Effector memory CD4-positive, alpha-beta T cell (primary cell): ENCODE data around the gene TBCD.

Source experiments
- DNase-seq, 3 donors: peaks; one replicate each; pipeline ENCODE4 v3.0.0-alpha.2; 2020
- H3K27ac ChIP-seq: 2 replicates; pipeline ENCODE4 v1.7.0; 2013; ENCODE audit warnings: mild to moderate bottlenecking, low read length, moderate library complexity; ENCODE audit not compliant: insufficient read depth, poor library complexity, severe bottlenecking
- H3K27me3 ChIP-seq: replicated peaks from 2 replicates; pipeline ENCODE4 v1.7.0; 2013; ENCODE audit warnings: mild to moderate bottlenecking, low read length; ENCODE audit not compliant: insufficient read depth, control insufficient read depth, poor library complexity, severe bottlenecking
- H3K36me3 ChIP-seq: 2 replicates; pipeline ENCODE4 v1.7.0; 2013; ENCODE audit warnings: mild to moderate bottlenecking, low read length, moderate library complexity; ENCODE audit not compliant: control insufficient read depth, insufficient read depth
- H3K4me1 ChIP-seq: 2 replicates; pipeline ENCODE4 v1.7.0; 2013; ENCODE audit warnings: low read length, mild to moderate bottlenecking; ENCODE audit not compliant: control insufficient read depth, insufficient read depth, poor library complexity, severe bottlenecking
- H3K4me3 ChIP-seq: 2 replicates; pipeline ENCODE4 v1.7.0; 2013; ENCODE audit warnings: low read length, low read depth, mild to moderate bottlenecking; ENCODE audit not compliant: insufficient read depth, poor library complexity, severe bottlenecking
- H3K9me3 ChIP-seq: 2 replicates; pipeline ENCODE4 v1.7.0; 2013; ENCODE audit warnings: mild to moderate bottlenecking, low read length, moderate library complexity; ENCODE audit not compliant: control insufficient read depth

Gene TBCD

DNA sequence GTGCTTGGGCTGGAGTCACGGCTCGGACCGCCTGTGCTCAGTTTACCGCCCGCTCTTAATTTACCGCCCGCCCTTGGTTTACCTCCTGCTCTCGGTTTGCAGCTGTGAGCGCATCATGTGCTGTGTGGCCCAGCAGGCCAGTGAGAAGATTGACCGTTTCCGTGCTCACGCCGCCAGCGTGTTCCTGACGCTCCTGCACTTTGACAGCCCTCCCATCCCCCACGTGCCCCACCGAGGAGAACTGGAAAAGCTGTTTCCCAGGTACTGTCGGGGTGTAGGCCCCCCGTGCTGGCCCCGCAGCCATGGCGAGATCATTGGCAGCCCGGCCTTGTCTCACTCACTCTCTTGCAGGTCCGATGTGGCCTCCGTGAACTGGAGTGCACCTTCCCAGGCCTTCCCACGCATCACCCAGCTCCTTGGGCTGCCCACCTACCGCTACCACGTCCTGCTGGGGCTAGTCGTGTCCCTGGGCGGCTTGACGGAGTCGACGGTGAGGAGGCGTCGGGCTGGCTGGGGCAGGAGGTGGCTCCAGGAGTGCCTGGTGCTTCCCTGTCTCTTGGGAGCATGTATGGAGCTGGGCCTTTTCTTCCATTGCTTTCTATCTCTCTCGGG, 177.3 kb downstream of the TBCD start:
- Histone ChIP-seq H3K4me1 (no peaks in the 10 kb centered on the region), H3K27me3 (no peaks in the 10 kb centered on the region), H3K9me3 (no peaks in the 10 kb centered on the region), H3K27ac (no peak overlapping the region), H3K36me3 (peaks cover 97% of the 10 kb centered on the region), H3K4me3 (no peak overlapping the region)
- no peak for DNase-seq

DNA sequence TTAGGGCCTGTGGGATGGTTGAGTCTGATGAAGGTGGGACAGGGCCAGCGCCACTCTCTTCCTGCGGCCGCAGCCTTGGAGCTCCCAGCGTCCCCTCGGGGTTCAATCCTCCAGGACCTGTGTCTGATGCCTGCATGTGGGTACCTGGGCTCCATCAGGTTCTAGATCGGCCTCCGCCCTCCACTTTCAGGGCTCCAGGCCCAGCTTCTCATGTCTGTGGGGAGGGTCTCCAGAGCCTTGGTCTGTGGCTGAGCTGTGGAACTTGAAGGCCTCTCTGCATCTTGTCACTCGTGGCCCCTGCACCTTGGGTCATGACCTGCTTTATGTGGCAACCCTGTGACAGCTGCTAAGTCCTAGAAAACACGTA, 177.8 kb downstream of the TBCD start:
- Histone ChIP-seq H3K9me3 (no peaks in the 10 kb centered on the region), H3K36me3 (peaks cover 93% of the 10 kb centered on the region), H3K4me1 (no peaks in the 10 kb centered on the region), H3K27me3 (no peaks in the 10 kb centered on the region), H3K27ac (no peak overlapping the region), H3K4me3 (no peak overlapping the region)
- no peak for DNase-seq

- no peaks in the 10 kb centered on the region for H3K4me1 ChIP-seq
- no peaks in the 10 kb centered on the region for H3K9me3 ChIP-seq
- DNase-seq = no peak
- H3K4me3 ChIP-seq = no peak overlapping the region
- no peak overlapping the region for H3K27ac ChIP-seq
- H3K27me3 ChIP-seq = no peaks in the 10 kb centered on the region
- H3K36me3 ChIP-seq = peaks cover 87% of the 10 kb centered on the region
These were observed 178.4 kb downstream of the TBCD start for GRCh38 chr17:82930043-82930923.

DNA sequence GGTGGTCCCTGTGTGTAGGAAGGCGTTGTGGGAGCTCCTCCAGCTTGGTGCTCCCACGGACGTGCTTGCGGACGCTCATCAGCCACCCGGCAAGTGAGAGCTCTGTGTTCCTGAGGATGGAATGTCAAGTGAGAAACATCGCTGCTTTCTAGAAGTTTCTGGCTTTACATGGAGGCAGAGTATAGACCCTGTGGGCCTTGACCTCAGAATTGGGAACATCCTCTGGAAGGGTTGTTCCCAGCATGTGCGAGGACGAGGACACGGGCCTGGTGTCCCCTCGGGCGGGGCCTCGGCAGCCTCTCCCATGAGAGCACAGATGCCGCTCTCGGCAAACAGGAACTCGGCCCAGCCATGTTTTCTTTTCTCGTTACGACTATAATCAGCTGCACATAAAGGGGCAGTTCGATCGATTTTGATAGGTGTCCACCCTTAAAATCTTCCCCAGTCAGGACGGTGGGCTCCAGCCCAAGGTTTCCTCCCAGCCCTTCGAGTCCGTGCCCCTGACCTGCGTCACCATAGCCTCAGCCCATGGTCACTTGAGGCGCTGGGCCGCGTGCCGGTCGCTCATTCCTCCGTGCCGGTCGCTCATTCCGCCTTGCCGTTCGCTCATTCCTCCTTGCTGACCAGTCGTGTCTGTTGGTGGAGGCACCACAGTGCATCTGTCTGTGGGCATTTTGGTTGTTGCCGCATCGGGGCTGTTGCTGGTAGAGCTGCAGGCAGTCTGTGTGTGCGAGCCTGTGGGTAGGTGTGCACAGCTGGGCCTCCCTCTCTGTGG, 179.2 kb downstream of the TBCD start:
- Histone ChIP-seq H3K4me1 (no peaks in the 10 kb centered on the region), H3K36me3 (peaks cover 81% of the 10 kb centered on the region), H3K9me3 (no peaks in the 10 kb centered on the region), H3K27me3 (no peaks in the 10 kb centered on the region), H3K4me3 (no peak overlapping the region), H3K27ac (no peak overlapping the region)
- no peak for DNase-seq

- Histone ChIP-seq H3K27me3 (no peaks in the 10 kb centered on the region), H3K36me3 (peaks cover 73% of the 10 kb centered on the region), H3K4me1 (no peaks in the 10 kb centered on the region), H3K4me3 (no peak overlapping the region), H3K9me3 (no peaks in the 10 kb centered on the region), H3K27ac (no peak overlapping the region)
- DNase-seq = no peak
These were observed 180.0 kb downstream of the TBCD start for GRCh38 chr17:82931699-82932517.

GRCh38 chr17:82932518-82933310, 180.8 kb downstream of the TBCD start:
- peaks cover 73% of the 10 kb centered on the region for H3K36me3 ChIP-seq
- H3K27ac ChIP-seq = no peak overlapping the region
- no peaks in the 10 kb centered on the region for H3K27me3 ChIP-seq
- no peaks in the 10 kb centered on the region for H3K4me1 ChIP-seq
- DNase-seq = no peak
- H3K9me3 ChIP-seq = no peaks in the 10 kb centered on the region
- H3K4me3 ChIP-seq = no peak overlapping the region

DNA sequence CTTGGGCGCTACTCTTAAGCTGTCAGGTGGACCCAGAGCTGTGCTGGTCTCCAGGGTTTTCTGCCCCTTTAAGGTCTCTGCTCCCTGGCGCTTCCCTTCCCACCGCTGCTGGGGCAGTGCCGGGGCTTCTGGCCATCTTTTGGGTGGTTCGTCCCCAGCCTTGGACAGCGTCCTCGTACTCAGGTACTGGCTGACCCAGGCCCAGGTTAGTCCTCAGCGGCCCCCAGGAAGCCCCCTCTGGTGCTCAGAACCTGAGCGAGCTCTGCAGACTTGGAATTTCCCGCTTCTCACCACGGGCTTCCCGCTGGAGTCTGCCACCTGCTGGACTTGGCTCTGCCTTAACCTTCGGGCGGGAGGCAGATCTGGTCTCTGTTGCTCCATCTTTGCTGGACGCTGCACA, 182.0 kb downstream of the TBCD start:
- Histone ChIP-seq H3K4me3 (no peak overlapping the region), H3K4me1 (no peaks in the 10 kb centered on the region), H3K27me3 (no peaks in the 10 kb centered on the region), H3K9me3 (no peaks in the 10 kb centered on the region), H3K27ac (no peak overlapping the region), H3K36me3 (peaks cover 73% of the 10 kb centered on the region)
- no peak for DNase-seq

- Histone ChIP-seq H3K27me3 (no peaks in the 10 kb centered on the region), H3K27ac (no peak overlapping the region), H3K4me1 (no peaks in the 10 kb centered on the region), H3K9me3 (no peaks in the 10 kb centered on the region), H3K36me3 (peaks cover 73% of the 10 kb centered on the region), H3K4me3 (no peak overlapping the region)
- DNase-seq = no peak
These were observed 184.3 kb downstream of the TBCD start for GRCh38 chr17:82935966-82936767.
